Mesenchymal stem cell (in vitro differentiated cells and primary cell): ENCODE results near the gene COL1A1.

Experiments used
- DNase-seq: peaks from one replicate; pipeline ENCODE4 v3.0.0-alpha.2; 2013
- H2AFZ ChIP-seq: one replicate; pipeline ENCODE4 v1.6.1; 2013; ENCODE audit warnings: low read depth, mild to moderate bottlenecking, control low read depth, inconsistent platforms, low read length, moderate library complexity
- H2AK5ac ChIP-seq: 2 replicates; pipeline ENCODE4 v1.6.1; 2013; ENCODE audit warnings: low read length, moderate library complexity, mild to moderate bottlenecking, inconsistent platforms; ENCODE audit not compliant: severe bottlenecking
- H2BK120ac ChIP-seq: one replicate; pipeline ENCODE4 v1.6.1; 2013; ENCODE audit warnings: low read depth, mild to moderate bottlenecking, inconsistent platforms, low read length, moderate library complexity
- H2BK12ac ChIP-seq, 2 experiments: one replicate each; pipeline ENCODE4 v1.6.1; 2013; ENCODE audit warnings: inconsistent platforms in 2 of 2, low read length in 2 of 2, mild to moderate bottlenecking in 2 of 2, moderate library complexity in 2 of 2, control low read depth in 1 of 2
- H2BK15ac ChIP-seq: one replicate; pipeline ENCODE4 v1.6.1; 2013; ENCODE audit warnings: mild to moderate bottlenecking, low read depth, inconsistent platforms; ENCODE audit not compliant: poor library complexity, severe bottlenecking
- H2BK5ac ChIP-seq: 2 replicates; pipeline ENCODE4 v1.6.1; 2013; ENCODE audit warnings: low read depth, mild to moderate bottlenecking, low read length, control low read depth, inconsistent platforms; ENCODE audit not compliant: poor library complexity, severe bottlenecking
- H3K14ac ChIP-seq, 2 experiments: one replicate each; pipeline ENCODE4 v1.6.1; 2013; ENCODE audit warnings: inconsistent platforms in 2 of 2, low read length in 2 of 2, control low read depth in 1 of 2, mild to moderate bottlenecking in 1 of 2, moderate library complexity in 1 of 2
- H3K18ac ChIP-seq, 2 experiments: one replicate each; pipeline ENCODE4 v1.6.1; 2013; ENCODE audit warnings: inconsistent platforms in 2 of 2, low read length in 2 of 2, control low read depth in 1 of 2, low read depth in 1 of 2, mild to moderate bottlenecking in 1 of 2
- H3K23ac ChIP-seq, 2 experiments: one replicate each; pipeline ENCODE4 v1.6.1; 2013; ENCODE audit warnings: inconsistent platforms in 2 of 2, low read length in 2 of 2, mild to moderate bottlenecking in 2 of 2, moderate library complexity in 2 of 2, control low read depth in 1 of 2
- H3K27ac ChIP-seq: 2 replicates; pipeline ENCODE4 v1.5.1; 2013; ENCODE audit warnings: mild to moderate bottlenecking, moderate library complexity, low read length, control low read depth, inconsistent platforms; ENCODE audit not compliant: poor library complexity, severe bottlenecking
- H3K27me3 ChIP-seq, 2 experiments: 2 replicates each; pipeline versions ENCODE4 v1.6.1 to v1.7.0; 2013; ENCODE audit warnings: low read length in 2 of 2, mild to moderate bottlenecking in 2 of 2, moderate library complexity in 2 of 2, control low read depth in 1 of 2, inconsistent platforms in 1 of 2; ENCODE audit not compliant: control insufficient read depth in 1 of 2, insufficient read depth in 1 of 2
- H3K36me3 ChIP-seq, 2 experiments: 2 replicates each; pipeline versions ENCODE4 v1.6.1 to v1.7.0; 2013; ENCODE audit warnings: low read length in 2 of 2, control low read depth in 1 of 2, inconsistent platforms in 1 of 2, low read depth in 1 of 2, mild to moderate bottlenecking in 1 of 2; ENCODE audit not compliant: insufficient read depth in 2 of 2, control insufficient read depth in 1 of 2
- H3K4ac ChIP-seq, 2 experiments: one replicate each; pipeline ENCODE4 v1.6.1; 2013; ENCODE audit warnings: inconsistent platforms in 2 of 2, low read length in 2 of 2, mild to moderate bottlenecking in 2 of 2, moderate library complexity in 2 of 2, control low read depth in 1 of 2, low read depth in 1 of 2
- H3K4me1 ChIP-seq: 2 replicates; pipeline ENCODE4 v1.6.1; 2013; ENCODE audit warnings: low read depth, low read length, control low read depth; ENCODE audit not compliant: control insufficient read depth, insufficient read depth
- H3K4me2 ChIP-seq: 2 replicates; pipeline ENCODE4 v1.6.1; 2013; ENCODE audit warnings: low read length, mild to moderate bottlenecking, inconsistent platforms; ENCODE audit not compliant: poor library complexity, severe bottlenecking
- H3K4me3 ChIP-seq, 2 experiments: 2 replicates each; pipeline versions ENCODE4 v1.5.1 to v1.7.0; 2013; ENCODE audit warnings: low read length in 2 of 2, mild to moderate bottlenecking in 2 of 2, control low read depth in 1 of 2, low read depth in 1 of 2; ENCODE audit not compliant: insufficient read depth in 1 of 2
- H3K79me1 ChIP-seq: replicated peaks from 2 replicates; pipeline ENCODE4 v1.6.1; 2013; ENCODE audit warnings: mild to moderate bottlenecking, control low read depth, low read length, inconsistent platforms; ENCODE audit not compliant: poor library complexity, severe bottlenecking
- H3K9ac ChIP-seq: 2 replicates; pipeline ENCODE4 v1.7.0; 2013; ENCODE audit warnings: mild to moderate bottlenecking, low read length, moderate library complexity
- H3K9me3 ChIP-seq: 2 replicates; pipeline ENCODE4 v1.7.0; 2013; ENCODE audit warnings: mild to moderate bottlenecking, low read length; ENCODE audit not compliant: control insufficient read depth
- H4K8ac ChIP-seq: one replicate; pipeline ENCODE4 v1.6.1; 2013; ENCODE audit warnings: inconsistent platforms, mild to moderate bottlenecking, low read length, moderate library complexity
- H4K91ac ChIP-seq: one replicate; pipeline ENCODE4 v1.6.1; 2013; ENCODE audit warnings: mild to moderate bottlenecking, low read length, inconsistent platforms
- WGBS: methylation state at CpG from one replicate; pipeline ENCODE4 v1.1.7; 2013; ENCODE audit warnings: mixed read lengths; 5-methylcytosine and 5-hydroxymethylcytosine counted together

Gene COL1A1

GRCh38 chr17:50173335-50173941, 28.0 kb downstream of the COL1A1 start:
- H3K4me2 ChIP-seq, result no peak overlapping the region
- peaks cover 5% of the 10 kb centered on the region for H3K79me1 ChIP-seq
- H4K8ac ChIP-seq, result peak overlapping the region; percentile 74
- peaks cover 56% of the 10 kb centered on the region for H3K4me1 ChIP-seq
- H2BK12ac ChIP-seq, result peak overlapping the region; percentile 23 to 97
- H2AFZ ChIP-seq, result no peak overlapping the region
- DNase-seq, result peak; percentile 88
- peak overlapping the region; percentile 93 for H4K91ac ChIP-seq
- H3K18ac ChIP-seq, result peak overlapping the region; percentile 88 to 96
- H2BK120ac ChIP-seq, result peak overlapping the region; percentile 66
- no peaks in the 10 kb centered on the region for H3K27me3 ChIP-seq
- H3K9ac ChIP-seq, result peak overlapping the region; percentile 85
- peak overlapping the region; percentile 25 to 37 for H3K4ac ChIP-seq
- no peak overlapping the region for H3K23ac ChIP-seq
- H2AK5ac ChIP-seq, result peak overlapping the region; percentile 90
- H2BK5ac ChIP-seq, result peak overlapping the region; percentile 91
- H2BK15ac ChIP-seq, result no peak overlapping the region
- peak overlapping the region in 1 of 2 experiments; percentile 37 for H3K14ac ChIP-seq
- H3K27ac ChIP-seq, result peak overlapping the region; percentile 98
- peak overlapping the region in 1 of 2 experiments; percentile 28 for H3K4me3 ChIP-seq
- H3K9me3 ChIP-seq, result no peaks in the 10 kb centered on the region
- WGBS, result 35% methylated on average over 8 of the region's 10 CpGs
- H3K36me3 ChIP-seq, result peaks cover 0 to 7% of the 10 kb centered on the region in 2 experiments

- Histone ChIP-seq H3K9ac (peak overlapping the region; percentile 85), H3K18ac (peak overlapping the region; percentile 88 to 96), H2AFZ (no peak overlapping the region), H2BK5ac (peak overlapping the region; percentile 91), H3K4me3 (peak overlapping the region in 1 of 2 experiments; percentile 28), H3K14ac (peak overlapping the region in 1 of 2 experiments; percentile 37), H2BK12ac (peak overlapping the region in 1 of 2 experiments; percentile 97), H3K4ac (peak overlapping the region; percentile 25 to 37), H3K9me3 (no peaks in the 10 kb centered on the region), H2AK5ac (peak overlapping the region; percentile 90), H3K23ac (no peak overlapping the region), H3K4me2 (no peak overlapping the region), H2BK120ac (peak overlapping the region; percentile 66), H3K27ac (peak overlapping the region; percentile 98), H4K91ac (peak overlapping the region; percentile 93), H3K4me1 (peaks cover 54% of the 10 kb centered on the region), H3K36me3 (peaks cover 0 to 7% of the 10 kb centered on the region in 2 experiments), H4K8ac (peak overlapping the region; percentile 74), H3K79me1 (peaks cover 5% of the 10 kb centered on the region), H3K27me3 (no peaks in the 10 kb centered on the region), H2BK15ac (no peak overlapping the region)
- WGBS, result 83% methylated on average over 6 of the region's 6 CpGs
- DNase-seq, result no peak
Measured at GRCh38 chr17:50172936-50173334, 28.5 kb downstream of the COL1A1 start.

DNA sequence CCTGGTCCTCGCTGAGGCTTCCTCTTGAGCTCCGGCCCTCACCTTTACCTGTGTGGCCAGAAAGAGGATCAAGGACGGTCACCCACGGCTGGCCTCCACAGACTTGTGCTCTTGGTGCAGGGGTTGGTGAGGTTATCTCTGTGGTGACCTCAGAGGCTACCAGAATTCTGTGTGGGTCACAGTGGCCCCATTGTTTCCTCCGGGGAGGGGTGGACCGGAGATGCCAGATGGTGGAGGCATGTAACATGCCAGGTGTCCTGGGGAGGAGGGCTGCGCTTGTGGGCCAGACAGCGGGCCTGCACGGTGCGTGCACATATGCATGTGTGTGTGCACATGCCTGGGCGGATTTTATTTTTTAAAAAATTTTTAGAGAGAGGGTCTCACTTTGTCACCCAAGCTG, 29.3 kb downstream of the COL1A1 start:
- H3K79me1 ChIP-seq, result peaks cover 5% of the 10 kb centered on the region
- peak overlapping the region; percentile 50 for H2BK5ac ChIP-seq
- no peak overlapping the region for H3K4ac ChIP-seq
- H3K14ac ChIP-seq, result no peak overlapping the region
- peaks cover 46% of the 10 kb centered on the region for H3K4me1 ChIP-seq
- peak overlapping the region; percentile 1 for H4K91ac ChIP-seq
- H3K4me3 ChIP-seq, result no peak overlapping the region
- H2BK120ac ChIP-seq, result no peak overlapping the region
- peak overlapping the region; percentile 53 for H3K27ac ChIP-seq
- peak overlapping the region in 1 of 2 experiments; percentile 13 for H3K18ac ChIP-seq
- no peak overlapping the region for H2BK15ac ChIP-seq
- no peak overlapping the region for H4K8ac ChIP-seq
- peaks cover 0 to 7% of the 10 kb centered on the region in 2 experiments for H3K36me3 ChIP-seq
- H2AFZ ChIP-seq, result no peak overlapping the region
- H2BK12ac ChIP-seq, result peak overlapping the region; percentile 59 to 66
- DNase-seq, result no peak
- no peaks in the 10 kb centered on the region for H3K27me3 ChIP-seq
- no peaks in the 10 kb centered on the region for H3K9me3 ChIP-seq
- peak overlapping the region; percentile 84 for H2AK5ac ChIP-seq
- H3K4me2 ChIP-seq, result no peak overlapping the region
- H3K9ac ChIP-seq, result no peak overlapping the region
- WGBS, result 94% methylated on average over 7 of the region's 11 CpGs
- no peak overlapping the region for H3K23ac ChIP-seq

GRCh38 chr17:50171371-50172071, 29.9 kb downstream of the COL1A1 start:
- peak overlapping the region in 1 of 2 experiments; percentile 44 for H3K14ac ChIP-seq
- no peak overlapping the region for H2BK120ac ChIP-seq
- H2AFZ ChIP-seq, result no peak overlapping the region
- no peaks in the 10 kb centered on the region for H3K9me3 ChIP-seq
- H3K79me1 ChIP-seq, result peaks cover 5% of the 10 kb centered on the region
- no peaks in the 10 kb centered on the region for H3K27me3 ChIP-seq
- H4K91ac ChIP-seq, result peak overlapping the region; percentile 1
- no peak overlapping the region for H3K4me3 ChIP-seq
- H3K4ac ChIP-seq, result no peak overlapping the region
- no peak overlapping the region for H3K9ac ChIP-seq
- H3K36me3 ChIP-seq, result peaks cover 0 to 7% of the 10 kb centered on the region in 2 experiments
- no peak overlapping the region for H2BK5ac ChIP-seq
- H2BK15ac ChIP-seq, result no peak overlapping the region
- H3K4me2 ChIP-seq, result no peak overlapping the region
- peak overlapping the region; percentile 84 for H2AK5ac ChIP-seq
- DNase-seq, result no peak
- H3K18ac ChIP-seq, result peak overlapping the region in 1 of 2 experiments; percentile 13
- WGBS, result 95% methylated on average over 17 of the region's 17 CpGs
- H4K8ac ChIP-seq, result no peak overlapping the region
- no peak overlapping the region for H3K23ac ChIP-seq
- peaks cover 40% of the 10 kb centered on the region for H3K4me1 ChIP-seq
- H2BK12ac ChIP-seq, result peak overlapping the region in 1 of 2 experiments; percentile 66
- no peak overlapping the region for H3K27ac ChIP-seq
